OCI-LY3 (cell line): ENCODE measurements around the gene SUCLA2.

Source experiments
- H2AFZ ChIP-seq: fragments of 200-600, 300-600 bp; shearing (Covaris generic); 2 replicates; pipeline ENCODE4 v1.6.0; 2014; ENCODE audit warnings: antibody characterized with exemption, low read depth, low read length
- H3K27ac ChIP-seq: fragments of 200-600, 300-600 bp; sonication (generic); 2 replicates; pipeline ENCODE4 v1.5.1; 2014; ENCODE audit warnings: mild to moderate bottlenecking, low read length, moderate library complexity, mixed read lengths
- H3K27me3 ChIP-seq: fragments of 200-600, 300-600 bp; sonication (generic); 2 replicates; pipeline ENCODE4 v1.6.1; 2014; ENCODE audit warnings: low read depth, low read length, mixed read lengths
- H3K36me3 ChIP-seq: fragments of 200-600, 300-600 bp; sonication (generic); replicated peaks from 2 replicates; pipeline ENCODE3; 2014; ENCODE audit warnings: low read depth, low read length, mixed read lengths
- H3K4me1 ChIP-seq: fragments of 300-600, 200-600 bp; sonication (generic); 2 replicates; pipeline ENCODE4 v1.6.1; 2014; ENCODE audit warnings: low read length, mixed read lengths
- H3K4me2 ChIP-seq: fragments of 200-600, 300-600 bp; sonication (generic); 2 replicates; pipeline ENCODE4 v1.6.1; 2014; ENCODE audit warnings: low read length, mixed read lengths
- H3K4me3 ChIP-seq: fragments of 300-600, 200-600 bp; sonication (generic); 2 replicates; pipeline ENCODE4 v1.5.1; 2014; ENCODE audit warnings: antibody characterized with exemption, mild to moderate bottlenecking, low read length, moderate library complexity
- H3K79me2 ChIP-seq: fragments of 300-600, 200-600 bp; shearing (Covaris generic); 2 replicates; pipeline ENCODE4 v1.6.1; 2014; ENCODE audit warnings: mild to moderate bottlenecking, low read length, mixed read lengths
- H3K9ac ChIP-seq: fragments of 300-600, 200-600 bp; shearing (Covaris generic); 2 replicates; pipeline ENCODE4 v1.6.0; 2014; ENCODE audit warnings: mild to moderate bottlenecking, low read length, moderate library complexity
- H3K9me3 ChIP-seq: fragments of 200-600, 300-600 bp; shearing (Covaris generic); 2 replicates; pipeline ENCODE4 v1.6.1; 2014; ENCODE audit warnings: low read length, mixed read lengths; ENCODE audit not compliant: insufficient read depth
- H4K20me1 ChIP-seq: fragments of 200-600, 300-600 bp; sonication (generic); 2 replicates; pipeline ENCODE4 v1.6.1; 2016; ENCODE audit warnings: low read length, mixed read lengths; ENCODE audit not compliant: insufficient read depth
- CTCF ChIP-seq: fragments of 200-600, 300-600 bp; sonication (generic); IDR thresholded peaks from 2 replicates; pipeline ENCODE4 v1.5.1; 2014; ENCODE audit warnings: antibody characterized with exemption, low read length, low read depth
- EZH2phosphoT487 ChIP-seq: fragments of 200-600 bp; shearing (Covaris generic); IDR thresholded peaks from 2 replicates; pipeline ENCODE4 v1.6.1; 2018; ENCODE audit warnings: antibody characterized with exemption, mixed run types, low read depth

The SUCLA2 gene

GRCh38 chr13:47896546-47896945 is 104.5 kb downstream of the SUCLA2 start:
- no peak for TF ChIP-seq CTCF
- no peak for TF ChIP-seq EZH2phosphoT487
- Histone ChIP-seq H4K20me1 (no peaks in the 10 kb centered on the region), H3K9me3 (no peaks in the 10 kb centered on the region), H3K4me2 (no peak overlapping the region), H3K4me1 (no peaks in the 10 kb centered on the region), H3K36me3 (no peaks in the 10 kb centered on the region), H3K27ac (no peak overlapping the region), H2AFZ (no peak overlapping the region), H3K4me3 (no peak overlapping the region), H3K79me2 (no peaks in the 10 kb centered on the region), H3K27me3 (no peaks in the 10 kb centered on the region), H3K9ac (no peak overlapping the region)

GRCh38 chr13:47896111-47896510 is 105.0 kb downstream of the SUCLA2 start:
- Histone ChIP-seq H3K4me1 (no peaks in the 10 kb centered on the region), H3K9me3 (no peaks in the 10 kb centered on the region), H3K4me2 (no peak overlapping the region), H3K27ac (no peak overlapping the region), H3K9ac (no peak overlapping the region), H2AFZ (no peak overlapping the region), H3K36me3 (no peaks in the 10 kb centered on the region), H3K79me2 (no peaks in the 10 kb centered on the region), H4K20me1 (no peaks in the 10 kb centered on the region), H3K4me3 (no peak overlapping the region), H3K27me3 (no peaks in the 10 kb centered on the region)
- TF ChIP-seq EZH2phosphoT487 = no peak
- TF ChIP-seq CTCF = no peak

GRCh38 chr13:47893527-47893926 is 107.5 kb downstream of the SUCLA2 start:
- no peaks in the 10 kb centered on the region for H4K20me1 ChIP-seq
- H3K79me2 ChIP-seq = no peaks in the 10 kb centered on the region
- H3K9ac ChIP-seq = no peak overlapping the region
- H3K27me3 ChIP-seq = no peaks in the 10 kb centered on the region
- no peak overlapping the region for H3K4me3 ChIP-seq
- H3K9me3 ChIP-seq = no peaks in the 10 kb centered on the region
- no peak for TF ChIP-seq CTCF
- no peak for TF ChIP-seq EZH2phosphoT487
- no peaks in the 10 kb centered on the region for H3K36me3 ChIP-seq
- no peak overlapping the region for H2AFZ ChIP-seq
- no peaks in the 10 kb centered on the region for H3K4me1 ChIP-seq
- H3K4me2 ChIP-seq = no peak overlapping the region
- H3K27ac ChIP-seq = no peak overlapping the region
